OCI-LY7 (cell line): ENCODE results near the gene EDDM13.

ENCODE experiments used
- CTCF ChIP-seq: fragments of 200-600 bp; sonication (generic); conservative IDR thresholded peaks from 2 replicates; pipeline ENCODE4 v1.5.1; 2014; ENCODE audit warnings: mild to moderate bottlenecking, antibody characterized with exemption, low read length, moderate library complexity, mixed read lengths
- EZH2phosphoT487 ChIP-seq: fragments of 200-600 bp; sonication (generic); IDR thresholded peaks from 2 replicates; pipeline ENCODE4 v1.6.1; 2018; ENCODE audit warnings: low read depth, borderline replicate concordance, mild to moderate bottlenecking, mixed run types, antibody characterized with exemption, low read length, moderate library complexity, mixed read lengths

GRCh38 chr19:56333506-56333905, 61.0 kb downstream of the EDDM13 start:
- TF ChIP-seq CTCF (peak; percentile 96), EZH2phosphoT487 (no peak)
